Activated T-helper 9 cell treated with anti-CD3 and anti-CD28 coated beads, Interleukin-2, amount 50 U/mL, for 16 hours (primary cell): ENCODE results near the gene WDR75.

Experiments
- DNase-seq: peaks from one replicate; pipeline ENCODE4 v3.0.0-alpha.2; 2020; ENCODE audit warnings: low read depth

Gene WDR75

DNA sequence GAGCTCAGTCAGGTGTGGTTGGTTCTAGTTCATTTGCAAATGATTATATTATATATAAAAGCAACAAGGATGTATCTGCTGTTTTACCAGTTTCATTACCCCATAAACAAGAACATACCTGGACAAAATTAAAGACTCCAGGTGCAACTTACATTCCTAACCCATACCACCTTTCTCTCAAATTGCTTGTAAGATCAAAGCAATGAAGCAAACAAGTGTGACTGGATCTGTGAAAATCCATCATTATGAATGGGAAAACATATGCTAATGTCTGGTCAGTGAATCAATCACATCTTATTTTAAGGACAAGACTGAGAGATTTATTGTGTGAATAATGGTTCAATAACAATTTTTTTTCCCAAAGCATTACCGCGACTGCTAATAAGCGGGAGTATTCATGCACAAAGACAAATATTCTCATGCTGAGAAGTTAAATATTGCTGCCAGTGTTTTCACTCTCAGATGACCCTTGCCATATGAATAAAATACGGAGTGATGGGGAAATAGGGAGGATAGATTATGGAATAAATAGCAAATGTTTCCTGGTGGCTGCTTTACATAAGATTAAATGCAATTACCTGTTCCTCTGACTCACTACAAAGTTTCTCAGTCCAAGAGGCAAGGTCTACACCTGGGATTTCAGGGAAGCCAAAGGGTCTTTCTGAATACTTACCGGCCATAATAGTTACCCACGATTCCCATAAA is 59.3 kb downstream of the WDR75 start:
- DNase-seq: no peak

DNA sequence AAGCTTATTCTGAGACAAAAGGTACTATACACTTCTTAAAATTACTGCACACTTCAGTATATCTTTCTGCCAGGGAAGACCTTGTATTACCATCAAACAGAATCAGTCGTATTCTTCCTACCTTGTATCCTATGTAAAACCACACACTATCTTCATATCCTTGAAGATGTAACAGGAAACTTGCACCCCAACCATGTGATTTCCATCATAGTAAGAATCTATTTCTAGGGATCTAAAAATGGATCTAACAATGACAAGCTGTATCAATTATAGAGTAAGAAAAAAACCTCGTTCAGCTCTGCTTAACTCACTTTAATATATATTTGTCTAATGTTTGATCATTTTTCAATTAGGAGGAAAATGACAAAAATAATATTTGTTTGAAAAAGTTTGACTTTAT is 60.2 kb downstream of the WDR75 start:
- DNase-seq: no peak

DNA sequence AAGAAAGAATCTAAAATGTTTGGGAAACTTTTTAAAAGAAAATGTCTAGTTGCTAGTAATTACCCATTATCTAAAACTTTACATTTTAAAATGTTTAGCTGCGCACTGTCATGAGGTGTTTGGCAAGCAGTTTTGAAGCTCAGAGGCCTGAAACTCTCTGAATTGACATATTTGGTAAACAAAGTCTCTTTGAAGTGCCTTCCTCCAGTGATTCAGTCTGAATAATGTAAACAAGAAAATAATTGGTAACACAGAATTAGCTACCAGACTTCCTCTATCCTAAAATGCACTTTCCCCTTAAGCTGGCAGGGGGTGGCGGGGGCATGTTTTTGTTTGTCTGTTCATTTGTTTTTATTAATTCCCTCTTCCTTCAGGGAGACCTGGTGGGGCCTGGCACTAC is 61.4 kb downstream of the WDR75 start:
- no peak for DNase-seq

DNA sequence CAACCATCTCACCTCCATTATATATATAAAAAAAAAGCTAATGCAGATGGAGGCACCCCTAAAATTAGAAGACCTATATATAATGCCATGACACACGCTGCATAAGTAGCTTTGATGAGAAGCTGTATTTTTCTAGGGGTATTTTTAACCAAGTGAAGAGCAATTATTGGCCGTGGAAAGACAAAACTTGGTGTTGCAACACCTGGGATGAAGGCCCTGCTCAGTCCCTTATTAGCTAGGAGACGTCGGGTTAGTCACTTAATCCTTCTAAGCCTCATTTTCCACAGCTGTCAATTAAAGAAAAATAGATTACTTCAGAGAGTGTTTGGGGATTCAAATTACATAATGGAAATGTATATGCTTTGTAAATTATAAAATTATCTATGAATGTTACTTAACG is 63.0 kb downstream of the WDR75 start:
- no peak for DNase-seq

DNA sequence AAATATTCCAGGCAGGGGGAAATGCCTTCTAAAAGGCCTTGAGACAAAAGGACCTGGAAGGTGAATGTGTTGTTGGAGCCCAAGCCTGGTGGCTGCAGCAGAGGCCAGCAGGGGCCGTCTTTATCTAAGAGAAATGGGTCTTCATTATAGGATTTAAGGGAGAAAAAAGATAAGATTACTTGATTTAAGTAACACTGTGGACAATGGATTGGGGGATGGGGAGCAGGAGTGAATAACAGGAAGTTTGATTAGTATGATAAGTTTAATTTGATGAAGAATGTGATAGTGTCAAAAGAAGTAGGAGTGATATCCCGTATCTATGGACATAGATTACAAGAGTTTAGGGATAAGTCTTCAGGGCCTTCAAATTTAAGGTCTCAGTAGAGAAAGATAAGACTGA is 64.2 kb downstream of the WDR75 start:
- no peak for DNase-seq

DNA sequence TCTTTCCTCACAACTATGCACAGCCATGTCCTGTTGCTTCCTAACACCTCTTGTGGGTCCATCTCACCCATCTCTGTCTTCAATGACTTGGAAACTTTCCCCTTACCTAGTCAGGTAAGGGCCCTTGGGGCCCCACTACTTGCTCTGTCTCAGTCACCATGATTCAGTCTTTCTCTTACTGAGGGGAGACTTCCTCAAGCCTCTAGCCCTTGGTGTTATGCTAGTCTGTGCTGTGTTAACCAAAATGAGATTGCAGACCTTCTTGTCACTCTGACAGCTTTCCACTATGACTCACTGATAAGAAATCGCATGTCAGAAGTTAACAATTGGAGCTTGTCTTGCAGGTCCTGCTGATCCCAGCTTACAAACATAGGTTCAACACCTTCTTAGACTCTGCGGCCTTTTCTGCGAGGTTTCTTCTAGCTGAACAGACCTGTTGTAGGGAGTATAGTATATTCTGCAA is 65.3 kb downstream of the WDR75 start:
- no peak for DNase-seq

DNA sequence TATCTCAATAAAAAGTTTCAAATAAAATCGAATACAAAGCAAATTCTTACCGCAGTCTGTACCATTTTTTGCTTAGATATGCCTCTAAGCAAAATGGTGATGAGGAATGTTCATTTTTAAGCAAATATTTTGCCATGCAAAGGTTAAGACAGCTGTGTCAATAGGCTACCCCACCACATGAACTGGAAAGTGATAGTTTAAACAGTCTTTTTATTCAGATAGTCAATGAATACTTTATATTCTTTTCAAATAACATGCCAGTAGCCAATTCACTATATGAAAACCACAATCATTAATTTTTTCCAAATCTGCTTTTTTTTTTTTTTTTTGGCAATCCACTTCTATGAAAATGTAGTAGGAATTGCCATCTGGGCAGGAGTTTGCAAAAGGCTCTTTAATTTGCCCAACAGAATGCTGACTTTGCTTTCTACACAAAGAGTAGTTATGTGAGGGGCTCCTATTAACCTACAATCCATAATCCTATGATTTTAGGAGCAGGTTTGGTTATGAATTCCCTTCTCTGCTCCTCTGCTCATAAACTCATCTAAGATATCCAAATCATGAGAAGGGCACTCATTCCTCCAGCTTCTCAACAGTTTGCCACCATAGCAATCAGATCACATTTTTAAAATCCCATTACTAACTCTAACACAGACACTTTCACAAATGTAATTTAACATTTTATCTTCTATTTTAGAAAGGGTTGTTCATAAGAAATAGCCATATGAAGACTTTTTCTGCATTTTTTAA is 70.1 kb downstream of the WDR75 start:
- DNase-seq: no peak

DNA sequence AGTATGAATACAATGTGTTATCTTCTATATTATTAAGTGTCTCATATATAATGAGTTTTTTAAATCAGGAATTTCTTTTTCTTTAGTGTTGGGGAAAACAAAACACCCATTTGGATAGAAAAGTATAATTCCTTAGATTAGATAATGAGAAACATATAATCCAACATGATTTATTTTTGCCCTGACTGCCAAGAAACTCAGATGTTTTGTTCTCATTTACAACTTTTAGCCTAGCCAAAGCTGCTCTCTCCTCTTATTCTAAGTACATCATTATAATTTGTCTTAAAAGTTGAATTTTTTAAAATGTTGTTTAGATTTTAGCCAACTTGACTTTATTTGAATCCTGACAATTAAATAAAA is 70.7 kb downstream of the WDR75 start:
- DNase-seq: no peak

DNA sequence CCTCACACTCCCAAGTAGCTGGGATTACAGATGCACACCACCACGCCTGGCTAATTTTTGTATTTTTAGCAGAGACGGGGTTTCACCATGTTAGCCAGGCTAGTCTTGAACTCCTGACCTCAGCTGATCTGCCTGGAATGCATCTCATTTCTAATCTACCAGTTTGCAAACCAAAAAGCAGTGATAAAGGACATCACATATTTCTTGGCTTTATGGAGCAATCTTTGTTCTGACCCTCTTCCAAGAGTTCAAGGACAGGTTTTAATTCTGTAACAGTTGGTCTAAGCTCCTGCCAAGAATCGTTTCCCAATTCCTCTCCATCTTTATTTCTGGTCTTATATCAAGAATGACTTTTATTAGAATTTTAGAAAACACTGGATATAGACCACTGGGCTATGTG is 71.6 kb downstream of the WDR75 start:
- DNase-seq: no peak

DNA sequence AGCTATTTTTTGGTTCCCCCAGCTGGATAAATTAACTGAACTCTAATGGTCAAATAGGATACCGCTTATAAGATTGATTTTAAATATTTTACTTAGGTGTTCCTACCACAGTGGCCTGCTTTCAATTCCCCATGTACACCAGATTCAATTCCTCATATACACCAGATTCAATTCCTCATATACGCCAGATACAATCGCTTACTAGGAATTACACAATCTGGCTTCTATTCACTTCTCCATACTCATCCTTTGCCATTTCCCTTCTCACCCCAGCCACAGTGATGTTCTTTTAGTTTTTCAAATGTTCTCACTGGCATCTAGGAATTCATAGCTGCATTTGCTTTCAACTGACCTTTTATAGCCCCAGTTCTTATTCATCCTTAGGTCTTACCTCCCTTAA is 72.8 kb downstream of the WDR75 start:
- no peak for DNase-seq

DNA sequence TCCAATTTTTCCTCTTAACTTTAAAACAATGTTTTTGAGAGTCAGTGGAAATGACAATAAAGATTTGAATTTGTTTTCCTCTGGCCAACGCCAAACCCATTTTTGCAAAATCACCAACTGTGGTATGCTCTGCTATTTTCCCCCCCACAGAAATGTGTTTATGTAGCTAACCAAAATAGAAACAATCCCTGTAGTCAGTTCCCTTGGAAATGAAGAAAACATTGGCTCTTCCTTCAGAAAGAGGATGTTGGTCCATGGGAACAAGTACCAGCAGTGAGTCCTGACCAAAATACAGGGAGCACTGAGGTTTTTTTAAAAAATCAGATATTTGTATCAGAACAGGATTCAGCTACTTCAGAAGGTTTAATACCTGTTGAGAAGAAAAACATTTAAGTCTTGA is 74.0 kb downstream of the WDR75 start:
- no peak for DNase-seq

DNA sequence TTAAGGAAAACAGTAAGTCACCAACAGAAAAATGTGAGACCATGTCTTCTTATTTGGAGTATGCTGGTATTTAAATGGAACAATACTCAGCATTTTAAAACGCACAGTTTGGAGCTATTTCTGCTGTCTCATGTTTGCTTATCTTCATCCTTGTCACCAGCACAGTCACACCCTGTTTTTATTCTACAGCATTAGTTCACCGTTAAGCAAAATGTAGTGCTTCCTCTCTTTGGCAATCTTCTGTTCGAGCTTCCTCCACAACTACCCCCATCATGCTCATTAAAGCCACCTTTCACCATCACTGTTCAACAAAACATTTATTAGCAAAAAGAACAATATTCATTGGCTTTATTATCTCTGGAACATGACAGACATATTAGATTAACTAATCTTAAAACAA is 75.3 kb downstream of the WDR75 start:
- DNase-seq: no peak

DNA sequence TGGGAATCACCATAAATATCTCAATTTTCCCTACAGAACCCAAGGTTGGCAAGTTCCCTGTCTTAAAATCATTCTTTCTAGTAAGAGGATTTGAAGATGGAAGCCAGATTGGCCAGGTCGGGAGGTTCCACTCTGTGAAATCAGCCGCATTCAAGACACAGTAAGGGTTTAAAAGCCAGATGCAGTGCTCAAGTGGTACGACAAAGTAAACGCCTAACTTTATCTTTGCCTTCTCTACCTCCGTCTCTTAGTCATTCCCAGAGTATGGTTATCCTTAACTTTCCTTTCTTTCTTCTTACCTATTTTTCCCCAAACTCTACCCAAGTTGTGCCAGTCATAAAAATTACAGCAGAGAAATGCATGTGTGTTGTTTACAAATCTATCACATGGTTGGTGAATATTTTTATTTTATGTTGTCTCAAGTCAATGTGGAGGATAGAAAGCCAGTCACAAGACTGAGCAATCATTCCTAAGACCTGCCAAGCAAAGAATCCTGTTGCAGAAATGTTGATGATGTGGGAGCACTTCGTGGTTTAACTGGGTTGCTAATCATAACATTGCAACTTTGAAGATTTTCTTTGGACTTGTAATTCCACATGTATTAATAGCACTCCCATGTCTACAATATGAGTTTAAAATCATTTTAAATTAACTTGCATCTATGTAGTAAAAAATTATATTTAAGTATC is 76.7 kb downstream of the WDR75 start:
- no peak for DNase-seq

DNA sequence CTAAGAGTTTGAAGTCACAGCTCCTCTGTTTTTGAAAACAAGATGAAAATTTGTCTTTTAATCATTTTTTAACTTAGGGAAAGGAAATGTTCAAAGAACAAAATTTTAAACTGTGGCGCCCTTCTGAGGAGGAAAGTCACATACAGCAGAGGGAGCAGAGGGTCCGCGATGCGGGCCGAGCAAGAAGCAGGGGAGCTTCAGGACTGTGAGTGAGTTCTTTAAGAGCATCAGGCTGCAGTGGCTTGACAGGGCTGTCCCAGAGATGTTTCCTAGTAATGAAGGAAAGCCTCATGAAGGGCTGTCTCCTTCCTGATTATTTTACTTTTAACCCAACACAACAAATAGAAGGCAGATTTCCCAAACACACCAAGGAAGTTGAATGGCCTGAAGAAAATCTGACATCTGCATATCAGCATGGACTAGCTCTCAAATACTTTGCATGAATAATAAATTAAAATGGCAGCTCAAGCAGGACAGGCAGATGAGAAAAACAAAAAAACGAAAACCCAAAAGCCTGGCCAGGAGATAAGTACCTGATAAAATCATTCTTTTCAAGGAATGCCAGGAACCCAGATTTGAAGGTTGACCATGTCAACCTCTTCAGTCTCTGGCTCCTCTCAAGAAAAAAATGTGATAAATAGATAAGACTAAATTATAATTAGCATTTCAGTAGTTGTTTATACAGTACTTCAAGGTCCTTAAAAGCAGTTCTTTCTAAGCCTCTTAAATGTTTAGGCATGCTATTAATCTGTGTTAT is 78.5 kb downstream of the WDR75 start:
- DNase-seq: no peak

DNA sequence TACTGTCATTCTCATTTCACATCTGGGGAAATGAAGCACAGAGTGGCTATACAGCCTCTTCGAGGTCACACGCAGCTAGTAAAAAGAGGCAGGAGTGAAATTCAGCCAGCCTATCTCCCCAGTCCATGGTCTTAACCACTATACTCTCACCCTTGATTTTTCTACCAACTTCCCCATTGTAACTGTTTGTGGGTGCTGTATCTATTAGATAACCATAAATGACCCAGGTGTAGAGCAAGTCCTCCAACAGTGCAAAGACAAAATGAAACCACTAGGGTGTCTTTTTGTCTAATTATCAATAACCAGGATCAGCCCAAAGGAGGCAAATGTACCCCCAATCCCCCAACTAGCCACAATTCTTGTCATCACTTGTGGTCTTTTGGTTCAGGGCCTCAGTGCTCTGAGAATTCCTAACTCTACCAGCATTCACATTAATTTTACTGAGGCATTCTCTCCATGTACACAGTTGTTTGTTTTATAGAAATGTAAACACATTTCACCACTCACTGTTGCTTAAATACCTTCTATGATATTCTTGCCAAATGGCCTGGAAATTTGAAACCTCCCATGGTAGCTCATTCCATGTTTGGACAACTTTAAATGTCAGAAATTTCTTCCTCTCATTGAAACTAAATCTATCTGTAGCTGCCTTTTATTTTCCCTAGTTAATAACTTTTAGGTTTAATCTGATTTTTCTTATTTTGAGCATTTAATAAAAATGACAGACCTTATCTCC is 80.6 kb downstream of the WDR75 start:
- no peak for DNase-seq

DNA sequence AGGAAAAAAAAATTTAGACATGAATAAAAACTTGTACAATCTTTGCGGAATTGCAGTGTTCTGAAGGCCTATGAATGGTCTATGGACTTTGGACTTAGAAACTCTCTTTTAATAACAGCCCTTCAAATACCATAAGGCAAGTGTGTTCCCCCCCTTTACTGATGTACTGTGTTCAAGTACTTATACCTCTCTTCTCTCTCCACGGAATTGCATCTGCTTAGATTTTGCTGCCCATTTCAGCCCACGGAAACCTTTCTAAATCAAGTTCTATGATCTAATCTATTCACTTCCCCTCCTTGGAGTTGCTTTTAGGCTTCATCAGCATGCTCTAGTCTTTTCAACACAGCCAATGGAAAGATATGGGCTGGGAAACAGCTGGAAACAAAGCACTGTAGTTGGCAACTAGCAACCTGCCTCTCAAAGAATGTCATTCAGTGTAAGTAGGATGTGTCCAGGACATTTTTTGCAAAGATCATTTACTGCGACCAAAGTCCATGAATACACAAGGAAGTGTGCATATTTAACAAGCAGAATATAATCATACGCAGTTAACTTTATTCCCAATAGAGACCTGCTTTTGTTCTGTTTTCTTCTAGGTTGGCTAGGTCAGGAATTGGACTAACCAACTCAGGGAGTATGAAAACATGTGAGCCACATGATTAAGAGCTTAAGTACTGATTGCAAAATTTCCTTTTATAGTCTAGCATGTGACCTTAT is 81.3 kb downstream of the WDR75 start:
- no peak for DNase-seq

DNA sequence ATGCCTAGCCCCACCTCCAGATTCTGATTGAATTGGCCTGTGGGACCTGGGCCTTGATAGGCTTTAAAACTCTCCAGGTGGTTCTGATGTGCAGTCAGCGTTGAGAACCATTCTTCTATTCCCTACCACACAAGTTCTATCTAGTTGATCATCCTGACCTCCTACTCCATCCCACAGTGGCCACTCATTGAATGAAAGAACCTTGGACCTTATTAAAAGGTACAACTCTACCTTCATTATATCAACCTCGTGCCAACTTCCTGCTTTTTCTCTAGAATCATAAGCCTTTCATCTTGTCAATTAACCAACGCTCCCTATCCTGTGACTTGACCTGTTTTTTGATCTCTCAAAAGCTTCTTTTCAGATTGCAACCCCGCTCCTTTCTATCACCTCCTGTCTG is 83.5 kb downstream of the WDR75 start:
- DNase-seq: no peak
